RPMI7951 (cell line): ENCODE measurements around the gene FRMD8. TPM values are rescaled to one million over a fixed set of nuclear protein-coding genes. Genes with fewer than 3 reads are reported as not detected.

Experiments used
- DNase-seq: peaks from one replicate; pipeline ENCODE4 v3.0.0-alpha.2; 2012; ENCODE audit warnings: low read depth
- total RNA-seq: library from RNA; depleted of rRNA; stranded (reverse); fragments of >200 nt; shearing (Covaris generic); gene quantifications from 2 replicates; pipeline ENCODE4 v1.2.3, GENCODE V29; 2014; rRNA removed

FRMD8 gene
- total RNA-seq, 1 experiment from 2014 or later: 21.9 TPM

DNA sequence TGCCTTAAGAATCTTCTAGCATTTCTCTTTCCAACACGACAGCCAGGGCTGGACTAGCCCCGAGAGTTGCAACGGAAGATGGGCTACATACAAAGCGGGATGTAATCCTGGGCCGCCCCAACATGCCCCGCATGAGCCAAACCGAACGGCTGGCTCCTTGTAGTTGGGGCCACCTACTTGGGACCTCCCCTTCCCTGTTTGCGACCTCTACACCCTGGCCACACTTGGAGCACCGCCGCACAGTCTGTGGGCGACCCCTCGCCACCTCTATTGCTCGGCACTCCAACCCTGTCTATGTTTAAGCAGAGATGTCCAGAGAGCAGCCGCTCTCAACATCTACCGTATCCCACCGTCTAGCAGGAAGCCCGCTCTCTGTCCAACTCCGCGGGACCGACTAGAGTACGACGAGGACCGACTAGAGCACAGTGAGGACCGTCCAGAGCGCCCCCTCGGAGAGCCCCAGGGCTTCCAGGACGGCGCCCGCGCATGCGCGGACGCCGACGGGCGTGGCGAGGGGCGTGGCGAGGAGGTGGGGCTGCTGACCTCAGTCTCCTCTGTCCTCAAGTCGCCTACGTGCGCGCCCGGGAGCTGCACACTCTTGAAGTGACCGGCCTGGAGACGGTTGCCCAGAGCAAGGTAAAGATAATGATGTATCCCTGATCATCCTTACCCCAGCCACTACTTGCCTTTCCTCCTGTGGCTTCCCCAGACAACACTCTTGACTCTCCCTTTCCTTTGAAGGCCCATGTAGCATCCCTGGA is 68.4 kb downstream of the FRMD8 start:
- peak; percentile 92 for DNase-seq

- DNase-seq: no peak
Observed at GRCh38 chr11:65456418-65456817, 70.0 kb downstream of the FRMD8 start.

DNA sequence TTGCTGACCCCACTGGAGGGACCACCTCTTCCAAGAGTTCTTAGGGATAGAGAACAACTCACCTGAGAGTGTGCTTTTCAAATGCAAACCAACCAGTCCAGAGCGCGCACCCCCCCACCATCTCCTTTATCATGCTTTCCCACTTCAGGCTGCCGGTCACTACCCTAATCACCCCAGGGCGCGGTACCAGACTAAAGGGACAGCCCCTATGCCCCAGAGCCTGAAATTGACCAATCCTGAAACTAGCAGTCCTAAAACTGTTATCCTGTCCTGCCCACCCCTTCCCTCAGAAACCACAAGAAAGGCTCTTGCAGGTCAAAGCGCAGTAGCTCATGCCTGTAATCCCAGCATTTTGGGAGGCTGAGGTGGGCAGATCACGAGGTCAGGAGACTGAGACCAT is 73.1 kb downstream of the FRMD8 start:
- no peak for DNase-seq

Other genes with a start within 250 kb of the FRMD8 start
- gene SPDYC, start 216.4 kb upstream of the FRMD8 start, total RNA-seq: not detected in 2 replicates
- gene CAPN1, start 204.7 kb upstream of the FRMD8 start, total RNA-seq: 195 and 272 TPM in 2 replicates
- 28.1 and 43.7 TPM in 2 replicates for gene POLA2, start 124.7 kb upstream of the FRMD8 start, total RNA-seq
- 7.0 and 7.1 TPM in 2 replicates for gene CDC42EP2, start 71.8 kb upstream of the FRMD8 start, total RNA-seq
- 41.5 and 58.9 TPM in 2 replicates for gene DPF2, start 52.8 kb upstream of the FRMD8 start, total RNA-seq
- gene TIGD3, start 31.9 kb upstream of the FRMD8 start, total RNA-seq: 0.20 and 0.24 TPM in 2 replicates
- gene SLC25A45, start 4.0 kb upstream of the FRMD8 start, total RNA-seq: 0.48 and 0.68 TPM in 2 replicates
- gene NEAT1, start 36.2 kb downstream of the FRMD8 start, total RNA-seq: 3.5 and 4.7 TPM in 2 replicates
- 481 and 510 TPM in 2 replicates for gene MALAT1, start 112.4 kb downstream of the FRMD8 start, total RNA-seq
- gene SCYL1, start 138.4 kb downstream of the FRMD8 start, total RNA-seq: 64.1 and 65.7 TPM in 2 replicates
- gene LTBP3, start 171.7 kb downstream of the FRMD8 start, total RNA-seq: 20.9 and 38.4 TPM in 2 replicates
- 87.7 and 98.0 TPM in 2 replicates for gene ZNRD2, start 183.8 kb downstream of the FRMD8 start, total RNA-seq
- 36.9 and 43.1 TPM in 2 replicates for gene FAM89B, start 185.9 kb downstream of the FRMD8 start, total RNA-seq
- 22.8 and 47.8 TPM in 2 replicates for gene EHBP1L1, start 189.4 kb downstream of the FRMD8 start, total RNA-seq
- gene KCNK7, start 209.2 kb downstream of the FRMD8 start, total RNA-seq: not detected in 2 replicates
- gene MAP3K11, start 227.6 kb downstream of the FRMD8 start, total RNA-seq: 11.8 and 24.2 TPM in 2 replicates
- 9.1 and 11.9 TPM in 2 replicates for gene PCNX3, start 229.1 kb downstream of the FRMD8 start, total RNA-seq